HG02610 (cell line): ENCODE measurements around the gene VRTN.
"Not testable (repeated sequence)": the region's sequence is repeated elsewhere in the genome, so short reads cannot be mapped to it uniquely, and the experiment has no call there.

Source experiments
- ATAC-seq: cut with Tn5 transposase; IDR thresholded peaks from one replicate; pipeline ENCODE4 v1.9.1; 2021; ENCODE audit warnings: mild to moderate bottlenecking, moderate library complexity; ENCODE audit not compliant: unreplicated experiment

VRTN gene

DNA sequence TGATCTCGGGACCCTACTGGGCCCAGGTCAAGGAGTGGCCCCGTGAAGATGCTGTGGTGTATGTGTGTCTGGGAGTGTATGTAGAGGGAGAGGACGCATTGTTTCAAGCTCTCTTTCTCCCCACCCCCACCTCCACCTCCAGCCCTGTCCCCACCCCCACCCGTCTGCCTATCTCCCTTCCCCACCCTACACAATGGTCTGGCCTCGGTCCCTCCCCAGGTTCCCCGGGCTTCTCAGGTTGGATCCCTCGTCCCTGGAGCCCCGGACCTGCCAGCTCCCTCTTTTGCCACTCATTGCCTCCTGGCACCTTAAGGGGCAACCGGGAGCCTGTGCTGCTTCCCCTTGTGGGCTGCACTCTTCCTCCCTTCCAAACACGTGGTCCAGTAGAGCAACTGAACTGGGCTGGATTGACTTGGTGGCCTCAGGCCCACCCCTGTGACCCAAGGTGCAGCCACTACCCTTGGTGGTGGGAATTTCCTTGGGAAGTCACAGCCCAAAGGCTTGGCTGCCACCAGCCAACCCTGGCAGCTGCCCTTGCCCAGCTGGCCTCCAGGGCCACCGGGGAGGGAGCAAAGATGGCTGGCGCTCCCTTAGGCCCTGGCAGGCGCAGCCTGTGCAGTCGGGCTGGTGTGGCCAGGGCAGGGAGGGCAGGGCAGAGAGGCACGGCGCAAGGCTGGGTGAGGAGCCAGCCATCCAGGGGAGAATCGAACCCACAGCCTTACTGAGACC is 628 bp downstream of the VRTN start:
- ATAC-seq = no peak

- ATAC-seq = no peak
Measured at GRCh38 chr14:74349757-74350156, 1.5 kb downstream of the VRTN start.

DNA sequence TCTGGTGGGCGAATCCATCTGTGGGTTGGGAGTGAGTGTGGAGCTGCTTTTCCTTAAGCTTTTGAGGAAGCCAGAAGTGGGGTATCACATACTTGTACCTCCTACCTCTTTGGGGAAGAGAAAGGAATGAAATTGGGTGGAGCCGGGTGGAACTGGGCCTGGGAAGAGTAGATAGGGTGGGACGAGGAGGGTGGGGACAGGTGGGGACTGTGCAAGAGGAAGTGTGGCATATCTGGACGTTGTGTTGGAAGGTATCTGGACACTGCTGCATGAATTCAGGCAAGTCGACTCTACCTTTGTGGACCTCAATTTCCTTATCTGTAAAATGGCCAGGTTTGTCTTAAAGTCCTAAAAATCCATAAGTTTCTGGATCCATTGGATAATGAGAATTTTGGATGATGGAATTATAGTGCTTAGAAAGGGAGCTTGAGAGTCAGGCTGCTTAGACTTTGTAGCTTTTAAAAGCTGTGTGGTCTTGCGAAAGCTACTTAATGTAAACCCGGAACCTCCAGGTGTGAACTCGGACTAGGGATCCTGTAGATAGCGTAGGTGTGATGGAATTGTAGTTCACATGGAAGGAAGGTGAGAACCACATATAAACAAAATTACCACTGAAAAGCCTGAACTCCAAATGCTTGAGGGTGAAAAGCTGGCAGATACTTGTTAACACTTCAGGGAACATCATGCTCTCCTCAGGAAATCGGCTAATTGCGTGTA is 2.1 kb downstream of the VRTN start:
- ATAC-seq = no peak

- no peak for ATAC-seq
Measured at GRCh38 chr14:74350928-74351323, 2.7 kb downstream of the VRTN start.

DNA sequence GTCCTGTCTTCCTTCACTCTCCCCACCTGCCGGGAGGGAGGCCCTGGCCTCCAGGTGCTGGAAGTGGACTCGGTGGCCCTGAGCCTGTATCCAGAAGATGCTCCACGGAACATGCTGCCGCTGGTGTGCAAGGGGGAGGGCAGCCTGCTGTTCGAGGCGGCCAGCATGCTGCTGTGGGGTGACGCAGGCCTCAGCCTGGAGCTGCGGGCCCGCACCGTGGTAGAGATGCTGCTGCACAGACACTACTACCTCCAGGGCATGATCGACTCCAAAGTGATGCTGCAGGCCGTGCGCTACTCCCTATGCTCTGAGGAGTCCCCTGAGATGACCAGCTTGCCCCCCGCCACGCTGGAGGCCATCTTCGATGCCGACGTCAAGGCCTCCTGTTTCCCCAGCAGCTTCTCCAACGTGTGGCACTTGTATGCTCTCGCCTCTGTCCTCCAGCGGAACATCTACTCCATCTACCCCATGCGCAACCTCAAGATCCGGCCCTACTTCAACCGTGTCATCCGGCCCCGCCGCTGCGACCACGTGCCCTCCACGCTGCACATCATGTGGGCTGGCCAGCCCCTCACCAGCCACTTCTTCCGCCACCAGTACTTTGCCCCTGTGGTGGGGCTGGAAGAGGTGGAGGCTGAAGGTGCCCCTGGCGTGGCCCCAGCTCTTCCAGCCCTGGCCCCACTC is 8.8 kb downstream of the VRTN start:
- ATAC-seq = no peak

GRCh38 chr14:74357585-74357984 is 9.3 kb downstream of the VRTN start:
- ATAC-seq = no peak

DNA sequence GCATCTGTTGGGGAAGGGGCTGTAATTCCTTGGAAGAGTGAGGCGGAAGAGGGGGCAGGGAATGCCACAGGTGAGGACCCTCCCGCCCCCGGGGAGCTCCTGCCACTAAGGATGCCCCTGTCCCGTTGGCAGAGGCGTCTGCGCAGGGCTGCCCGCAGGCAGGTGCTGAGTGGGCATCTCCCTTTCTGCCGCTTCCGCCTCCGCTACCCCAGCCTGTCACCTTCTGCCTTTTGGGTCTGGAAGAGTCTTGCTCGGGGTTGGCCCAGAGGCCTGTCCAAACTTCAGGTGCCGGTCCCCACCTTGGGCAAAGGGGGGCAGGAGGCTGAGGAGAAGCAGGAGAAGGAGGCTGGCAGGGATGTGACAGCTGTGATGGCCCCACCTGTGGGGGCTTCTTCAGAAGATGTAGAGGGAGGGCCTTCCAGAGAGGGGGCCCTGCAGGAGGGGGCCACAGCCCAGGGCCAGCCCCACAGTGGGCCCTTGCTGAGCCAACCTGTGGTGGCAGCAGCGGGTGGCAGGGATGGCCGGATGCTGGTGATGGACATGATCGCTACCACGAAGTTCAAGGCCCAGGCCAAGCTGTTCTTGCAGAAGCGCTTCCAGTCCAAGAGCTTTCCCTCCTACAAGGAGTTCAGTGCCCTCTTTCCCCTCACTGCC is 10.0 kb downstream of the VRTN start:
- ATAC-seq = no peak

DNA sequence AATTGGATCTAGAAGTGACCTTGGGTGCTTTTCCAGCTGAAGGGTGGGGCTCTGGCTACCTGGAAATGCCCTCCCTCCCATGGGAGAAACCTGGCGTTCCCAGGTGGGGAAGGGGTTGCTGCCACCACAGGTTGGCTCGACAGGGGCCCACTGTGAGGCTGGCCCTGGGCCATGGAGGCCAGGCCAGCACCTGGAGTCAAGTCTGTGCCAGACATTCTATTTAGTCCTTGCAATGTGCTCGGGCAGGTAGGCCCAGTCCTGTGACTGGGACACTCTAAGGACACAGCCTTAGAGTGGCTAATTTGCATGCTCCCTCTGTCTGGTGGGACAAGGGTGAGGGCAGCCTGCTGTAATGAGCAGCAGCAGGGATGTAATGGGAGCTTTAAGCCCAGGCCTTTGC is 11.9 kb downstream of the VRTN start:
- ATAC-seq = no peak

GRCh38 chr14:74362361-74362915 is 14.2 kb downstream of the VRTN start:
- no peak for ATAC-seq

DNA sequence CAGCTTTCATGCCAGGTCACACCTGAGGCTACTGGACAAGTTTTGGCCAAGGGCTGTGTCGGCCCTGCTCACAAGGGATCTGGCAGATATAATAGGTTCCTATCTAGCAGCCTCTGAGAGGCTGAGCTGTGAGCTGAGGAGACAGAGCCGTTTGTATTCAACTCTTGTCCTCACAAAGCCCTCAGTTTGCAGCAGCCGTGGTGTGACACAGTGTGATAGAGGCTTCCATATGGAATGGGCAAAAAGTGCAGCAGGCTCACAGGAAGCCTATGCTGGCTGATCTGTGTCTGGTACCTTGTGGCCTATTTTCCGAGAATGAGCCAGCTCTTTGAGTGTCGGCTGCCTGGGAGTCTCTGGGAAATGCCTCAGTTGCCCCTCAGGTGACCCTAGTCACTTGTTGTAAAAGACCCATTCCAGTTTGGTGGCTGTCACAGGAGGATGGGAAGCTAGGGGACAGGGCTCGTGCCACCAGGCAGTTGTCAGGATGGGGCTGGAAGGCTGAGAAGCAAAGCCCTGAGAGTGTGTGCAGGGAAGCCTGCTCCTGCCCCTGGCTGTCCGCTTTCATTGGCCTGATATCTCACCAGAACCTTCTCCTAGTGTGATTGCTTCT is 16.1 kb downstream of the VRTN start:
- ATAC-seq = no peak

GRCh38 chr14:74368026-74368425 is 19.8 kb downstream of the VRTN start:
- no peak for ATAC-seq

DNA sequence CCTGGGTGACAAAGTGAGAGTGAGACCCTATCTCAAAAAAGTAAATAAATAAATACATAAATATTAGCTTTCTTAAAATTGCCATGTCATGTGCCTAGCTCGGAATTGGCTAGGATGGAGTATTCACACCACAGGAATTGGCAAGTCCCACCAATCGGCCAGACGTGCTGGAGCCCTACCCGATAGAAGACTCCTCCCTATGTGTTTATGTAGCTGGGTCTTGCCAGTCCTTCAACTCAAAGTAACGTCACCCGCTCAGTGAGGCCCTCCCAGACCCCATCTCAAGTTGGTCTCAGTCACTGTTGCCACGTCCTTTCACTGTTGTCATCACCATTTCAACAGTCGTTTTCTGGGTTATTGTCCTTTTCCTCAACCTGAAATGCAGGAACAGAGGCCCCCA is 20.2 kb downstream of the VRTN start:
- no peak for ATAC-seq

- ATAC-seq = no peak
Measured at GRCh38 chr14:74377976-74378690, 29.9 kb downstream of the VRTN start.

GRCh38 chr14:74380172-74380571 is 31.9 kb downstream of the VRTN start:
- no peak for ATAC-seq

GRCh38 chr14:74380845-74381244 is 32.6 kb downstream of the VRTN start:
- no peak for ATAC-seq

- ATAC-seq = not testable (repeated sequence)
Measured at GRCh38 chr14:74381571-74381970, 33.3 kb downstream of the VRTN start.

GRCh38 chr14:74382231-74382630 is 34.0 kb downstream of the VRTN start:
- no peak for ATAC-seq

DNA sequence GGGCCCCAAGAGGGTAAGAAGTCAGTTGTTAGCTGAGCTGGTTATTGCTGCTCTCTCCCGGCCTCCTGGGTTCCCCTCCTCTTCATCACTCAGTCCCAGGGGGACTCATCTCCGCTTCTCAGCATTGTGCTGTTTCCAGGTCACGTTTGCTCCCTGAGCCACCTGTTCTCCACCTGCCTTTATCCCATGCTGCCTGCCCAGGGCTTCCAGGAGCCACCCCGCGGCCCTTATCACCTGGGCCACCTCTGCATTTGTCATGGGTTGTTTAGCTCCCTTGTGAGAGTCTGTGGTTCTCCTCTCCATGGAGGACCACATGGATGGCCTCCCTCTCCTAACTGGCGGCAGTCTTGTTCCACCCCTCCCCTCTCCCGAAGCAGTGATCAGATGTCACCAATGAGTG is 41.7 kb downstream of the VRTN start:
- no peak for ATAC-seq

GRCh38 chr14:74390505-74390904 is 42.2 kb downstream of the VRTN start:
- ATAC-seq = not testable (repeated sequence)

DNA sequence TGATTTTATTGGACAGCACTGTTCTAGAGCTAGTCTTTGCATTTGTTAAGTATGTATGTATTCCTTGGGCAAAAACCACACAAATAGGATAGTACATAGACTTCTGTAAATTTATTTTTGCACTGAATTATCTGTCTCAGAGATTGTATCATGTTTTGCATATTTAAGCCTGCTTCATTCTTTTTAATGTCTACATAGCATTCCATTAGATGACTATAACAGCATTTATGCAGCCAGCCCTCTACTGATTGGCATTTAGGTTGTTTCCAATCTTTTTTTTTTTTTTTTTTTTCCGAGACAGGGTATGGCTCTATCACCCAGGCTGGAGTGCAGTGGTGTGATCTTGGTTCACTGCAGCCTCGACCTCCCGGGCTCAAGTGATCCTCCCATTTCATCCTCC is 43.2 kb downstream of the VRTN start:
- ATAC-seq = no peak
